ENCODE results near the gene CLCN4.

The CLCN4 gene

DNA sequence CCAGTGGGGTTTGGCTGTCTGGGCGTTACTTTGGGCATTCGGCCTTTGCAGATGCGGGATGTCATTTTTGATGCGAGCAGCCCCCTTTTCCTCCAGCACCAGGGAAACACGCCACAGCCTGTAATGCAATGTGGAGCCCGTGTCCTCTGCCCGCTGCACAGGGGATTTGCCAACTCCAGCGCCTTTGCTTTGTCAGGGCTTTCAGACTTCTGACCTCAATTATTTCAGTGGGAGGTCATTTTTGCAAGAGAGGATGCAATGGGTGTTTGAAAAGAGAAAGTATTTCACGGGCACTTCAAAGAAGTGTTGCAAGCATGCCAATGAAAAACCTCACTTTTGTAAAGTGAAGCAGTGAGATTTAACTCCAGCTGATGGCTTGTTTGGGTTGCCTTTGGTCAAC is 11.5 kb downstream of the CLCN4 start:
- no peak for DNase-seq

DNA sequence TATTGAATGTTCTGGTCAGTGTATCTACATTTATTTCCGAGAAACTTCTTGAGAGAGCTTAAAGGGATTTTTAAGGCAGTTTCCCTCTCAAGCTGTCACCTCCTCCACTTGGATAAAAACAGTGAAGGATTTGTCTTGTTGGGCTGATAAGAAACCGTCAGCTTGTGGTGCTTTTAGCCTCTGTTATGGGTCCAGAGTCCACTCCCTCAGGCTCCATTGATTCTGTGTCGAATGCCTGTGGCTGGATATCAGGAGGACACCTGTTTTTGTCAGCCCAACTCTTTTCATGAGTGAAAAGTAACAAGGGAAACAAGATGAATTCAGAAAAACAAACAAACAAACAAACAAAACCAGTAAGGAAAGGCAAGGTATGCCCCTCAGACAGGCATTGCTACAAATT is 12.4 kb downstream of the CLCN4 start:
- DNase-seq: no peak

DNA sequence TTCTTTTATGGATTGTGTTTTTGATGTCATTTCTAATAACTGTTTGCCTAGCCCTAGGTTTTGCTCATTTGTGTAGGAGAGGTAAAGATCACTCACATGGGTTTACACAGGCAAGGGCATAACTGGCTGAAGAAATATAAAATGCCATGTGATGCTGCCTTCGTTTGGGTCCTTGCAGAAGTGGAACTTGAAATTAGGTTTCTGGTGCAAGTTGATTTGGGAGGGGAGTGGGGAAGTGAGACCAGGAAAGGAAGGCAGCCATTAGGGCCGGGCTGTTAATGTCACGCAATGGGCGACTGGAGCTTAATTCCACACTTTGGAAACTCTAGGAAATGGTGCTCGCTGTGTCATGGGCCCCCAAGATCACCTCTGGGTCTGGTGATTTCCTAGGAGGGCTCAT is 14.5 kb downstream of the CLCN4 start:
- DNase-seq: no peak

DNA sequence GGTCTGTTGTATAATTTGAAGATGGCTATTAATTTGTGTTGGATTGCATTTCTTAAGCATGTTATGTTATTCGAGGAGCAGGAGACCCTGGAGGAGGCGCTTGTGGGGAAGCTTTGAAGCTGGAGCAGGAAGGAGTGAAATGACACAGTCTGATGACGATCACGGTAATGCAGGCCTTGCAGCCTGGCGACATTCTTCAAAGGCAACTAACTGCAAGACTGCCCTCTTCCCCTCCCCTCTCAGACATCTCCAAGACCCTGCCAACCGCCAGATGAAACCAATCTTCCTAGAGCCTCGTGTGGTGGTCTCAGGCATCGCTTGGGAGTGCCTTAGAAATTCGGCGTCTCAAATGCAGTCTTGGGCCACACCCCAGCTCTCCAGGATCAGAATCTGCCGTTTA is 16.1 kb downstream of the CLCN4 start:
- no peak for DNase-seq

DNA sequence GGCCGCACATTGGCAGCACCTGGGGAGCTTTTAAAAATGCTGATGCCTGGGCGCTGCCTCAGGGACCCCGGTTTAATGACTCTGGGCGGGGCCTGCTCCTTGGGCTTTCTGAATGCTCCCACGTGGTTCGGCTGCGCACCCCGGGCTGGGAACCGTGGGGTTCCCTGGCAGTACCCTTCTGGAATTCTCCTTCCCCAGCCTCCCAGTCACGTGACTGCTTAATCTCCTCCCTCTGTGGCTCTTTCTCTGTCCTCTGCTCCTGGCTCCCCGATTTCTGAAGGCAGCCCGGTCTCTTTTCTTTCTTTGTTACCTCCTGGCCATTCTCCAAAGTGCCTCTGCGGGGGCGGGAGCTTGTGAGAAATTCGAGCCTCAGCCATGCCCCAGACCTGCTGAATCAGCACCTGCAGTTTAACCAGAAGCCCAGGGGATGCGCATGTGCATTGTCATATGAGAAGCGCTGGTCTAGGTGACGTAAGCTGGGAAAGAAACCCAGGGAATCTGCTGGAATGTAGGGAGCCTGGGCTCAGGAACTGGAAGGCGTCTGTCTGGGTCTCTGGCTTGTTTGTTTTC is 16.6 kb downstream of the CLCN4 start:
- DNase-seq: peak in 1 of 2 donors; percentile 13

DNA sequence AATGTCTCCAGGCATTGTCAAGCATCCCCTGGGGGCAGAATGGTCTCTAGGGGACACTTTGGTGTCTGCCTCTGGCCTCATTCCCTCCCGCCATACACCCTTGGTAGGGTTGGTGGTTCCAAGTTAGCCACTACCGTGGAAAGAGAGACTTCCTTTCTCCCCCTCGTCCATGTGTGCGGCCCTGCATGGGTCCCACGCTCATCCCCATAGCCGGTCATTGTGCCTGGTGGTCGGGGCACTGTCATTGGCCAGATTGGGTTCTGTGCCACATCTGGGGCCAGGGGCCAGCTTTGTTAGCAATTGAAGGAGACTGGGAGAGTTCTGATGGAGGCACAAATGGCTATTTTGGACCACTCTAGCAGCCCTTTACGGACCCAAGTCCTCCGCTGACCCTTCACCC is 17.3 kb downstream of the CLCN4 start:
- DNase-seq: no peak

DNA sequence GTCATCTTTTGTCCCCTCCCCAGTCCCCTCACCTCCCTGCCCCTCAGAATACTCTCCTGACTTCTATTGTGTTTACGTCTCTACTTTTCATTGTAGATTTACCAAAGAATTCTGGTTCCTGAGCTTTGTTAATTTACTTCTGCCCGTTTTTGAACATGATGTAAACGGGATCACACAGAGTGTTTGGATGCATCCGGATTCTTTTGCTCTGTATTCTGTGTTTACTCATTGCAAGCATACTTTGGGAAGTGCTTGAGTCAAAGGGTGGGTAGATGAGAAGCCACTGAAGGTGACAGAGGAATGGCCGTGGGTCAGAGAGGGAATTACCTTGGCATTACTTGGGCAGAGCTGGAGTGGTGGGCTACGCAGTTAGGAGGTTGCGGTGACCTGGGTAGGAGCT is 18.0 kb downstream of the CLCN4 start:
- DNase-seq: no peak

DNA sequence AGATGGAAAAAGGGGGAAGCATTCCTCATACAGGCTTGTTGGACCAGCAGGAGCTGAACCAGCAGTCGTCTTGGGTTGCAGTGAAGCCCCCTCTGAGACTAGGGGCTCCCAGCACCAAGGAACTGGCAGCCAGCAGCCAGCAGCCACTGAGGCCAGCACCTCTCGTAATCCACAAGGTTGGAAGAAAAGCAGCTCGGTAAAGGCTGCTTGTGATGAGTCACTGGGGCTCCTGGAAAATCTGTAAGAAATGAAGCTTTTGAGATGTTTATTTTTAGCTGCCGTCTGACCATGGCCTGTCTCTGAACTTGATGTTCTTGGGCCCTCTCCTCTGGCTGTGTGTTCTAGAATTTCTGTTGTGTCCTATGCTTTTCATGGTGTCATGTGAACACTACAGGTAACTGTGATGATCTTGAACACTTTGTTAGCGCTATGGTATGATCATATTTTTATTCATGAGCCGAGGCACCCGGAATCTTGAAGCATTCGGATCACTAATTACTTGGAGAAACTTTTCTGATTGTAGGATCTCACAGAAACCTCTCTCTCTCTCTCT is 18.6 kb downstream of the CLCN4 start:
- no peak for DNase-seq

DNA sequence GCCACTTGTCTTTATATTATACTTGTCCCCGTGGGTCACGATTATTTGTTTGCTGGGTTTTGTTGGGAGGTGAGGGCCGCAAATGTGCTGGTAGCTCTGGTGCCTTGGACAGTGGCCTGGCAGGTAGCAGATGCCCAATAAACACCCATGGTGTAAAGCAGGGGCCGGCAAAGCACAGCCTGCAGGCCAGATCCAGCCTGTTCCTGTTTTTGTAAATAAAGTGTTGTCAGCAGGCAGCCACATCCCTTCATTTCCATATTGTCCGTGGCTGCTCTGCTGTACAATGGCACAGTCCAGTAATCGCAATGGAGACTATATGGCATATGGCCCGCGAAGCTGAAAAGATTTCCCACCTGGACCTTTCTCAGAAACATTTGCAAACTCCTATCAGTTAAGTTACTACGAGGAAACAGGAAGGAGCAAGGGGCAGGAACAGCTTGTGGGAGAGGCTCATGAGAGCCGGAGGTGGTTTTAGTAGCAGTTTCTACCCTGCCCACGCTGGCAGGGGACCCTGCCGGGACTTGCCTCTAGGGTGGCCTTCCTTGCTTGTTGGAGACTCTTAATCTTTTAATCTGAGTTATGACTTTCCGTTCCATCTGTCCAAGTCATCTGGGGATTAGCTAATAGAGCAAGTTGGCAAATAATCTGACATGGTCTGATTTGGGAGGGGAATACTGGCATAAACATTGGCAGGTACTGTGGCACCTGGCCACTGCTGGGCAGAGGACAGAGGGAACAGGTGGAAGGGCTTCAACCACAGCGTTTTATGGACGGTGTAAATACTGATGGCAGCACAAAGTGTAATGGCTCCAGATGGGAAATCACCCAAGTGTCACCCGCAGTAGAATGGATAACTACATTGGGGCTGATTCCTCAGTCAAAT is 19.6 kb downstream of the CLCN4 start:
- DNase-seq: no peak

DNA sequence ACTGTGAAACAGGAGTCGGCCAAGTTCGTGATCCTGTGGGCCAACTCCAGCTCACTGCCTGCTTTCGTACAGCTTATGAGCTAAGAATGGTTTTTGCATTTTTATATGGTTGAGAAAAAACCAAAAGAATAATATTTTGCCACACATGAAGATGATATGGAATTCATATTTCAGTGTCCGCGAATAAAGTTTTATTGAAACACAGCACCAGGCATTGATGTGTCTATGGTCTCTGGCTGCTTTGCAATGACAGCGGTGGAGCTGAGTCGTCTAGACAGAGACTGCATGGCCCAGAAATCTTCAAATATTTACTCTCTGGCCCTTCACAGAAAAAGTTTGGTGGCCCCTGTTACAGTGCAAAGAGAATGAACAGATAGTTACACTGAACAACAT is 20.2 kb downstream of the CLCN4 start:
- DNase-seq: no peak

DNA sequence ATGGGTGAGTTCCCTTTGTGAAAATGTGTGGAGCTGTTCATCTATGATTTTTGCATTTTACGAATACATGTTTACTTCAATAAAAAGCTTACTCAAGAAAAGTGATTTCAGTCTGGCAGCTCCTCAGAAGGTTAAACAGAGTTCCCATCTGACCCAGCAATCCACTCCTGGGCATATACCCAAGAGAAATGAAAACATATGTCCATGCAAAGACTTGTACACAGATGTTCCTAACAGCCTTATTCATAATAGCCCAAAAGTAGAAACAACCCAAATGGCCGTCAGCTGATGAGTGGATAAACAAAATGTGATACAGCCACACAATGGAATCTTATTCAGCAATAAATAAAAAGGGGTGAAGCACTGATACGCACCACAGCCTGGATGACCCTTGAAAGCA is 20.8 kb downstream of the CLCN4 start:
- no peak for DNase-seq

DNA sequence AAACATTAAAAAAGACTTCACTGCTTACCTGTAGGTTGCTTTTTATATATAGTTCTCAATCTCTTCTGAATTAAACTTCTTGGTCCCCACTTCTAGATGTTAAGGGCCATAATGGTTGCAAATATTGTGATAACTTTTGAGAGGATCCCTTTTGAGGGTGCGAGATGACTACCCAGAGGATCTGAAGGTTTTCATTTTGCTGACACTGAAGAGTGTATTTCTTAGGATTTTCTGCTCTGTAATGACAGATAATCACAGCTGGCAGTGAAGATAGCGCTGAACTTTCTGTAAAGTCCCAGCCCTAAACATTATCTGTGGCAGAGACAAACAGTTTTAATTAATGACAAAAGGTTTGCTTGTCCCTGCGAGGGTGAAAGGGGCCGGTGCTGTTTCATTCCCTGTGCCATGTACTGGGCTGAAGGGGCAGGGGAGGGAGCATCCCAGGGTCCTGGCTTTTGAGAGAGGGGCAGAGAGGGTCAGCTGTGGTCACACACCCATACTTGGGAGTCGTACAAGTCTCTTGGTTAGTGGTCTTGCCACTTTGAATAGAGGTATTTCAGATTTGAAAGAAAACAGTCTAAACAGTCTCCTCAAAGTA is 22.2 kb downstream of the CLCN4 start:
- no peak for DNase-seq

DNA sequence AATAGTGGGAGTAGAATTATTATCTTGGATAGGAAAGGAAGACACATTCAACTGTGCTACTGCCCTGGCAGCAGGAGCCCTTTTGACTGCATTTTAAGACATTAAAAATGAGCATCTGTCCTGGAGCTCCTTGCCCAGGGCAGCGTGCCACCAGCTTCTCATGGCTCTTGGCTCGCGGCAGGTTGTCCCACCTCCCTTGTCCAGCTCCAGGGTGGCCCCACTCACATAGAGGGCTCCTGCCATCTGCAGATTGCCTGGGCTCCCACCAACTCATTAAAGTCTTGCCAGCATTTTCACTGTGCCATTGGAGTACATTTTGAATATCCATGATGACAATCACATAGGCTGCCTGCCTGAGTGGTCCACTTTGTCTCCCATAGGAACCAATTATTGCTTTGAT is 27.0 kb downstream of the CLCN4 start:
- no peak for DNase-seq

DNA sequence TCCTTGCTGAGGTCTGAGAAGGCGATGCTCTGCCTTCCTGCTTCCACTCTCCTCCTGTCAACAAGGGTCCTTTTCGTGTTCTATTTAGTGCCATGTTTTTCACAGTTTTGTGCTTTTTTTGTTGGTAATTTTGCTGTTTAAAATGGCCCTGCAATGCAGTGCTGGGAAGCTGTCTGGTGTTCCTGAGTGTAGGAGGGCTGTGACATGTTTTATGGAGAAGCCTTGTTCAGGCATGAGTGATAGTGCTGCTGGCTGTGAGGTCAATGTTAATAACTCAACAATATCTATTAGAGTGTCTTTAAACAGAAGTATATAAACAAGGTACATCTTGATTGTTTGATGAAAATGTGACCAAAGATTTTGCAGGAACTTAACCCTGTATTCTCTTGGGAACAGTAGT is 27.6 kb downstream of the CLCN4 start:
- DNase-seq: no peak

DNA sequence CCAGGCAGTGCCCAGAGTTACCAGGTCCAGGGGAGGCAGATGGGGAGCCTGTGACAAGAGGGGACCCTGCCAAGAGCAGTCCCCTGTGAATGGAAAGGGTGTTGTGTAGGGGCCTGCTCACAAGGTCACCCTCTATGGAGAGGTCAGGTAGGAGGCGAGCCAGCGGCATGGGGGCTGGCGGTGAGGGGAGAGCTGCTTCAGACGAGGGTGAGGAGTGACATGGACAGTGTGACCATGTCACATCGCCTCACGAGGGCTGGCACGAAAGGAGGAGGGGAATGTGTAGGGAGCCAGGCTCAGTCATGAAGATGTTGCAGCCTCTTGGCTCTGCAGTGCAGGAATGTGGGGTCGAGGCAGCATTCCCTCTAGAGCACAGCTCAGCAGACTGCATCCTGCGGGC is 29.6 kb downstream of the CLCN4 start:
- DNase-seq: no peak

DNA sequence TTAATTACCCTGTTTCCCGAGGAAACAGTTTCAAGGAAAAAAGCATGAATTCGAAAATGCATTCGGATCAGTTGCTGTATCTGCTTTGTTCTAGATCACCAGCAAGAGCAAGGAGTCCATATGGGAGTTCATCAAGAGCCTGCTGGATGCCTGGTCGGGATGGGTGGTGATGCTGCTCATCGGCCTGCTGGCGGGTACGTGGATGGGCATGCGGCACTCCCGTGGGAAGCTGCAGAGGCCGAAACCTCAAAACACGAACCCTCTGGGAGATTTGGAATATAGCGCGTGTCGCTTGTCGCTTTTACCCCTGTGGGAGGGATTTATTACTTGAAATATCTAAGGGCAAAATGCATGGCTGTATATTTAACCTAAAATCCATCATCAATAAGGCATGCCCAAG is 30.6 kb downstream of the CLCN4 start:
- no peak for DNase-seq

DNA sequence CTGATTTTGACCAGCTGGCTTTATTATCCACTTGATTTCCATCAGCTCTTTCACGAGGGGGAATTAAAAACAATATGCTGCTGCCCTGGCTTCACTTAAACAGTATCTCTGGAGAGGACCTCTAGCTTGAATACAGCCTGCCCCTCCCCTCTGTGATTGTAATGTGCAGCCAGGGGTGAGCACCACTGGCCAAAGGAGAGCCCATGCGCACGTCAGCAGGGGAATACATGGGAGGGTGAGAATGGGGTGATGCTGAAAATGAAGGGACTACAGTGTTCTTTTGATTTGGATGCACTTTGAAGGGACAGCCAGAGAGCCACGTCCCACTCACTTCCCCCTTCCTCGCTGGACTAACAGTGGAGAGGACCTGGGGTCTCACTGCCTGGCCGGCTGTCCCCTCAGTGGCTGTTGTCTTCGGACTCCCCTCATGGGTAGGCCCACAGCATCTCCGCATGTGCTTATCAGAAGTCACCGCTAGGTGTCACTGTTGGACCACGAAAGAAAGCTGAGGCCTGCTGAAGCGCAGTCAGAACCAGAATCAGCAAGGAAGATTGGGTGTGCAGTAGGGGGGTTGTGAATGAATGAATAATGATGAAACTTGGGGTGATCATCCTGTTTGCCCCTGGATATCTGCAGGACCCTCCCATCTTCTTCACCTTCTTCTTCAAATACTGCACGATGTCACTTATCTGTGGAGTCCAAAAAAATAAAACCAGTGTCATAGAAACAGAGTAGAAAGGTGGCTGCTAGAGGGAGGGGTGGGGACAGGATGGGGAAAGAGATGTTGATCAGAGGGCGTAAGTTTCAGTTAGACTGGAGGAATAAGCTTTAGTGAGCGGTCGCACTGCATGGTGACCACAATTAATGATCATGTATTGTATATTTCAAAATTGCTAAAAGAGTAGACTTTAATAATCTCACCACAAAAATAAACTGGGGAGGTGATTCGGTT is 32.8 kb downstream of the CLCN4 start:
- peak; percentile 65 to 76 for DNase-seq

DNA sequence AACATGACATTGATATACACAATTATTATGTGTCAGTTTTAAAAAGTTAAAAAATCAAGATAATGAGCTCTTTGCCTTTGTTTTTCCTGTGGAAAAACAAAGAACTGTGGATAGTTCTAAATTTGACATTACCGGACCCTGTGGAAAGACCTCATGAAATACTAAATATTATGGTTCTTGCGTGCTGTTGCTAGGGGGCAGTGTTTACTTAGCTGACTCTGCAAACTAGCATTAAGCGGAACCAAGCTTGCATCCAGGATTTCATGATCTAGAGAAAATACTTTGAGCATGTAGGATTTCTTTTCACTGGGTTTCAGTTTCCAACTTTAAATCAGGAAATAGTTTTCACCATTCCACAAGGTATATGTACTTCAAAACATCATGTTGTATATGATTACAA is 33.6 kb downstream of the CLCN4 start:
- peak in 1 of 2 donors; percentile 72 for DNase-seq

DNA sequence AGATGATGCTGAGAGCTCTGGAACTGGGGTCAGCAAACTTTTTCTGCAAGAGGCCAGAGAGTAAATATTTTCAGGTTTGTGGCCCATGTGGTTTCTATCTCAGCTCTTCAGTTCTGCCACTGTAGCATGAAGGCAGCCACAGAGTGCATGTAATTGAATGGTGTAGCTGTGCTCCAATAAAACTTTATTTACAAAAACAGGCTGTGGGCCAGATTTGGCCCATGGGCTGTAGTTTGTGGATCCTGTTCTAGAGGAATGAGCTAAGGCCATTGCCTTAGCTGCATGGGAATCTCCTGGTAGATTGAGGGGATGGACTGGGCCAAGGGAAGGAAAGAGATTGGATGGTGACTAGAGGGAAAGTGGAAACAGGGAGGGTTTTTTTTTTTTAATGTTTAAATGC is 36.8 kb downstream of the CLCN4 start:
- DNase-seq: no peak

DNA sequence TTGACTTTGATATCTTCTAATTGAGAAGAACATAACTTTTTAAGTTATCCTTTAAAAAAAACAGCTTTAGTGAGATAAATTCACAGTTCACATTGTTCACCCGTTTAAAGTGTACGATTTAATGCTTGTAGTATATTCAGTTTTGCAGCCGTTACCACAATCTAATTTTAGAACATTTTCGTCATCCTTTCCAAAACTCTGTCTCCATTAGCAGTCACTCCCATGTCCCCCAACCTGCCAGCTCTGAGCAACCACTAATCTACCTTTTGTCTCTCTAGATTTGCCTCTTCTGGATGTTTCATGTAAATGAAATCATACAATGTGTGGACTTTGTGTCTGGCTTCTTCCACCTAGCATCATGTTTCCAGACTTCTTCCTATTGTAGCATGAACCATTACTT is 38.6 kb downstream of the CLCN4 start:
- no peak for DNase-seq

DNA sequence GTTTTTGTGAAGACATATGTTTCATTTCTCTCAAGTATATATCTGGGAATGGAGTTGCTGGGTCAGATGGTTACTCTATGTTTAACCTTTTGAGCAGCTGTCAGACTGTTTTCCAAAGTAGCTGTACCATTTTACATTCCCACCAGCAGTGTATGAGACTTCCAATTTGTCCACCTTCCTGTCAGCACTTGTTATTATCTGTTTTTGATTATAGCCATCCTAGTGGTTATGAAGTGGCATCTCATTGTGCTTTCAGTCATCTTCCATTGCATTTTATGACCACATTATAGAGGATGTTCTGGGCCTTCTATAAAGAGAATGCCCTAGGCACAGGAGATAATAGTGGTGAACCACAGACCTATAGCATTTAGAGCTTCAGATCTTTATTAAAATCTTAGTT is 39.2 kb downstream of the CLCN4 start:
- DNase-seq: no peak

DNA sequence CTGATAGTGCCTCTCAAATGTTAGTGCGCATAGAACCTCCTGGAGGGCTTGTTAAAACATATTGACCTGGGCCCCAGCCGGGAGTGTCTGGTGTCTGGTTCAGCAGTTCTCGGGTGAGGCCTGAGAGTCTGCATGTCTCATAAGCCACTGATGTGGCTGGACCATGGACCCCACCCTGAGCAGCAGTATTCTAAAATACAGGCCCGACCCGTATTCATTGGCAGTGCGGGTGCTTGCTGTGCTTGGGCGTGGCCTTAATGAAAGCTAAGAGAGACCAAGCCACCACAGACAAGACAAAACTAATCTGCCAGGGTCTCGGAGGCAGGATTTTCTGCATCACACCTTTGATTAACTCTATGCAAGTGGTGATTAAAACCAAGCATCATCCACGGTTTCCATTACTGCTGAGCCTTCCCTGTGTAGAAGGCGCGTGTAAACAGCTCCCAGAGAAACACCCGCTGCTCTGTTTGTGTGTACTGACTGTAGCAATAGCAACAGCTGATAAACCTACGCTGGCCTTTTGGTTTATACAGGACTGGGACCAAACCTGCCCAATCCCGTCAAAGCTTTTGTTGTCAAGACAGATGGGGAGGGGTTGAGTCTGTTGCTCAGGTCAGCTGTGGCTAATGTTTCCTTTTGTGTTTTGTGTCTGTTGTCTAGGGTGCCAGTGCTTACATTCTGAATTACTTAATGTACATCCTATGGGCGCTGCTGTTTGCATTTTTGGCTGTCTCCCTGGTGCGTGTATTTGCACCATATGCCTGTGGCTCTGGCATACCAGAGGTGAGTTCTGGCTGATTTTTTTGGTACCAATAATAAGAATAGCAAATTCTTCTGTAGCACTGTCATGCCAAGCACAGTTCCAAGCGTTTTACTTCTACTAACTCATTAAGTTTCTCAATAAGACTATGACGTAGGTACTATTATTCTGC is 40.8 kb downstream of the CLCN4 start:
- DNase-seq: no peak
